Stimulated activated CD8-positive, alpha-beta memory T cell treated with anti-CD3 and anti-CD28 coated beads, Interleukin-7, amount 100 ng/mL, for 48 hours (primary cell): Measurements from ENCODE around the gene ARHGEF1.

Experiments
- DNase-seq, 2 donors: peaks; one replicate each; pipeline ENCODE4 v3.0.0-alpha.2; 2020; ENCODE audit warnings: low read depth in 1 of 2; ENCODE audit errors: extremely low read depth in 1 of 2

The ARHGEF1 gene

GRCh38 chr19:41947091-41947490, 64.1 kb downstream of the ARHGEF1 start:
- DNase-seq: no peak

GRCh38 chr19:41951686-41952172, 68.7 kb downstream of the ARHGEF1 start:
- peak; percentile 62 to 75 for DNase-seq

GRCh38 chr19:41955521-41955920, 72.5 kb downstream of the ARHGEF1 start:
- DNase-seq: no peak

- no peak for DNase-seq
Measured at GRCh38 chr19:41956621-41957020, 73.6 kb downstream of the ARHGEF1 start.
